ENCODE data around the gene DDX39B. TPM values are rescaled to one million over a fixed set of nuclear protein-coding genes. Genes with fewer than 3 reads are reported as not detected.
"Not testable (repeated sequence)": the region's sequence is repeated elsewhere in the genome, so short reads cannot be mapped to it uniquely, and the experiment has no call there.

Gene DDX39B
- 100 to 1,000 TPM; 644 to 667 (median 666) TPM for total RNA-seq

DNA sequence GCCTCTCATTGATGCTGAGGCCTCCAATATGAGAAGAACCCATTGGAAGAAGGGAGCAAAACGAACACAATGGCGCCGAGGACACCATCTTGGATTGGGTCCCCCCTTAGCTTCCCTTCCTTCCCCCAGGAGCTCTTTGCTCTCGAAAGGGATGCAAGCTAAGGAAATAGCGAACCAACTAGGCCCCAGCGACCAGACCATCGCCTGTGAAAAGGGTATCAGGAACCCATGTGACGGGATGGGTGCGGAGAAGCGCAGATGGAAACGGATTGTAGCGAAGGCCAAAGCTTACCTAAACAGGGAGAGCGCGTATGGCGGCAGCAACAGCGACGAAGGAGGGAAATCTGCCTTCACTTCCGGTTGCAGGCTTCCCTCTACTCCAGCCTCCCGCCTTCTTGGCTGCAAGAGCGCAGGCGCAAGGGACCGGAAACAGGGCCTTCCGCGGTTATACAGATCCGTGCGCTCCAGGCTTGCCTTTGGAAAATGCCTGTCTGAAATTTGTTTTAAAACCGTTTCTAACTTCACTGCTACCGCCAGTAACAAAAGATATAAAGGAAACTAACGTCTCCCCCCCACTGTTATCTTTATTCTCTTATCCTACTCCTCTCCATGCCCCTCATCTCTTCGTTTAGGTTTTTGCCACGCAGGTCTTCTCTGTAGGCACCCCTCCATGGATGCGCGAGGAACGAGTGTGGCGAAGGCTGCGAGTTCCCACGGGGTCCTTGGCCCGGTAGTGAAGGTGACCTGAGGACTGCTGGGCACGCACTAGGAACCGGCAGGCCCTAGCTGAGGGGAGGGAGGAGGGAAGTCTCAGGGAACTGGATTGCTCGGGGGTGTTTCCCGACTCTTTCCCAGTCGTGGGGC lies at the start of gene DDX39B:
TSS of gene DDX39B (minus strand) at position 346 of the 864 bp plus-strand sequence. CDS start 1,471 bp downstream, outside the sequence.
- H3K27me3 Mint-ChIP-seq (ENCODE audit: low read depth), result no peaks in the 10 kb centered on the region
- peak; percentile 82 to 84 for ATAC-seq
- H3K9me3 Mint-ChIP-seq, result no peaks in the 10 kb centered on the region
- DNase-seq, result peak; percentile 89
- peak within 1 kb of the TSS; percentile 96 for H3K4me3 Mint-ChIP-seq
- H3K4me1 Mint-ChIP-seq (ENCODE audit: low read depth), result peaks cover 47% of the 10 kb centered on the region
- peaks cover 36% of the 10 kb centered on the region for H3K36me3 Mint-ChIP-seq (ENCODE audit: insufficient read depth)

DNA sequence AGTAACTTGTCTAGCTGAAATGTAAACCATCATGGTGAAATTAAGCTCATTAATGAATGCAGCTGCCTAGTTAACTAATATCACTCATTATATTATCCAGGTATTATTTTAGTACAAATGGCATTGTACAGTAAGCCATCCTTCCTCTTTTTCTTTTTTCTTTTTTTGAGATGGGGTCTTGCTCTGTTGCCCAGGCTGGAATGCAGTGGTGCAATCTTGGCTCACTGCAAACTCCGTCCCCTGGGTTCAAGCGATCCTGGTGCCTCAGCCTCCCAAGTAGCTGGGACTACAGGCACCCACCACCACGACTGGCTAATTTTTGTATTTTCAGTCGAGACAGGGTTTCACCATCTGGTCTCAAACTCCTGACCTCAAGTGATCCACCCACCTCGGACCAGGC lies 48.9 kb upstream of the DDX39B start:
- ATAC-seq; H3K27me3 Mint-ChIP-seq (ENCODE audit: low read depth); H3K36me3 Mint-ChIP-seq (ENCODE audit: insufficient read depth); H3K4me3 Mint-ChIP-seq; H3K9me3 Mint-ChIP-seq; DNase-seq: not testable (repeated sequence)
- H3K4me1 Mint-ChIP-seq (ENCODE audit: low read depth), result peaks cover 62% of the 10 kb centered on the region

DNA sequence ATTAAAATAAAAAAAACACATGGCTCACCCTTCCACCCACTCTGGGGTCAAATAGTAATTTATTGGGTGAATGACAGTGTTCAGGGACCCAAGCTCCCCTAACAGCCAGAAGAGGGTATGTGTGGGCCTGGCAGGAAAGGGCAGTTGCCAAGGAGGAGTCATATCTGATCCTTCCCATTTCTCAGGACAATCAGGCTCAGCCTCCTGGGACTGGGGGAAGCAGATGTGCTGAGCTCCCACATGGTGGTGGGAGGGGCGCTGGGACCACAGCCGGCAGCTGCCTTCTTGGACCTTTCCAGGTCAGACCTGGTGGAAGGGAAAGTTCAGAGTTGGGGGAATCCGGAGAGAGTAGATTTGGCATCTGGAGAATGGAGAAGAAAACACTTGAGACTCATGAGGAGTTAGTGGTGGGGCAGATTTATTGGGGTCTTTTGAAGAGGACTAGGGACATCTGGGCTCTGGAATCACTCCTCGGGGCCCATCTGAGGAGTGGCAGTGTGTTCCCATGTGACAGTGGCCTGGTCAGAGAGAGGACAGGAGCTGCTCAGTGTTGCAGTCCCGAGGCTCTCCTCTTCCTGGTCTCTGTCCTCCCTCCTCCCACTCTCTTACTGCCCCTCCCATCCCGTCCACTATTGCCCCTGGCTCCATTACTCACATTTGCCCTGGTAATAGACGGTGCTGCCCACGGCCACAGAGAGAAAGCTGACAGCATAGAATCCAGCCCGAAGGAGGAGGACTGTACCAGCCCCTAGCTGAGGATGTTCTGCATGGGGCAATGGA lies 47.3 kb upstream of the DDX39B start:
- Mint-ChIP-seq H3K9me3 (no peaks in the 10 kb centered on the region), H3K27me3 (ENCODE audit: low read depth) (no peaks in the 10 kb centered on the region), H3K36me3 (ENCODE audit: insufficient read depth) (peaks cover 5% of the 10 kb centered on the region), H3K4me1 (ENCODE audit: low read depth) (peaks cover 72% of the 10 kb centered on the region), H3K4me3 (peak overlapping the region; percentile 31)
- no peak for DNase-seq
- no peak for ATAC-seq

GRCh38 chr6:31587791-31588777 lies 46.3 kb upstream of the DDX39B start:
- Mint-ChIP-seq H3K4me3 (peak overlapping the region; percentile 80), H3K9me3 (no peaks in the 10 kb centered on the region), H3K4me1 (ENCODE audit: low read depth) (peaks cover 73% of the 10 kb centered on the region), H3K27me3 (ENCODE audit: low read depth) (no peaks in the 10 kb centered on the region), H3K36me3 (ENCODE audit: insufficient read depth) (peaks cover 5% of the 10 kb centered on the region)
- no peak for DNase-seq
- peak; percentile 61 to 67 for ATAC-seq

DNA sequence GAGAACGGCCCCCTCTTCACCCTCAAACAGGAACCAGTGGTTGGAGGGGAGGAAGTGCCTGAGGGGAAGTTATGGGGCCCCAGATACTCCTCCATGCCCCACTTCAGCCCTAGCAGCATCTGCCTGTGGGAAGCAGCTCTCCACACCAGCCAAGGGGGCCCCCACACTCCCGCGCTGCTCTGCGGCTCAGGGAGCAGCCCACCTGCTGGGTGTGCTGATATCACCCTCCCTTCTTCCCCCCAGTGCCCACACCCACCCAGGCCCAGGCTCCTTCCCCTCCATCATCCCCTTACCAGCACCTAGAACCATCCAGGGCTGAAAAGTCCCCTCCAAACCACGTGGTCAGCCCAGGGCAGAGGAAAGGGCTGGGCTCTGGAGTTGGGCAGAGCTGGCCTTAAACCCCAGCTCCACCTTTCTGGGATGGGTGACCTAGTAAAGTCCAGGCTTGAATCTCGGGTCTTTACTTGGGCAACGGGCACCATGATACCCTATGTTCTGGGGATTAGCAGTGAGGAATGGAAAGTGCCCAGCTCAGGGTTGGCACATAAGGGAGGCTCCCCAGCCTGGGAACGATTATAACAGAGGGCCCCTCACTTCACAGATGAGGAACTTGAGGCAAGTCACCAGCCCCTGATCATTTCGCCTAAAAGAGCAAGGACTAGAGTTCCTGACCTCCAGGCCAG lies 44.9 kb upstream of the DDX39B start:
- H3K27me3 Mint-ChIP-seq (ENCODE audit: low read depth), result no peaks in the 10 kb centered on the region
- H3K4me3 Mint-ChIP-seq, result peak overlapping the region; percentile 74
- no peak for DNase-seq
- H3K9me3 Mint-ChIP-seq, result no peaks in the 10 kb centered on the region
- H3K36me3 Mint-ChIP-seq (ENCODE audit: insufficient read depth), result peaks cover 7% of the 10 kb centered on the region
- peaks cover 76% of the 10 kb centered on the region for H3K4me1 Mint-ChIP-seq (ENCODE audit: low read depth)
- peak in 1 of 2 donors; percentile 16 for ATAC-seq

DNA sequence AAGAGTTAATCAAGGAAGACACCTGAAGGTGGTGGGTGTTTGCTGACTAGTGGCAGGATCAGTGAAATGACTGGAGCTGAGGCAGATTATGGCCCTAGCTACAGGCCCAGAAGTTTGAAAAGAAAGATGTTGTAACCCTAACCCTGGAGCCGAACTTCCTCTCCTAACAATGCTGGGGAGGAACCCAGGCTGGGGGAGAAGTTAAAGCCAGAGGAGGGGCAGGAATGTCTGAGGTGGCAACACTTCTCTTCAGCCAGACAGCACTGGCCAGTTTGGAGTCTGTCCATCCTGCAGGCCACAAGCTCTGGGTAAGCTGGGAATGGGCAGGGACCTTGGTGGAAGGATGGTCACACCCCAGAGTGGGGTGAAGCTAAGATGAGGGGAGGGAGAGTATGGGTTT lies 44.2 kb upstream of the DDX39B start, which contains the start of gene LST1:
TSS of gene LST1 (plus strand) at position 270 of the 400 bp plus-strand sequence. CDS start 1,023 bp downstream, outside the sequence.
- Mint-ChIP-seq H3K27me3 (ENCODE audit: low read depth) (no peaks in the 10 kb centered on the region), H3K4me3 (peak within 1 kb of the TSS; percentile 74), H3K36me3 (ENCODE audit: insufficient read depth) (peaks cover 9% of the 10 kb centered on the region), H3K9me3 (no peaks in the 10 kb centered on the region), H3K4me1 (ENCODE audit: low read depth) (peaks cover 76% of the 10 kb centered on the region)
- DNase-seq (no peak), ATAC-seq (no peak)

- H3K4me3 Mint-ChIP-seq, result peak overlapping the region; percentile 47
- no peak for ATAC-seq
Measured at GRCh38 chr6:31585491-31585890, 43.7 kb upstream of the DDX39B start.

DNA sequence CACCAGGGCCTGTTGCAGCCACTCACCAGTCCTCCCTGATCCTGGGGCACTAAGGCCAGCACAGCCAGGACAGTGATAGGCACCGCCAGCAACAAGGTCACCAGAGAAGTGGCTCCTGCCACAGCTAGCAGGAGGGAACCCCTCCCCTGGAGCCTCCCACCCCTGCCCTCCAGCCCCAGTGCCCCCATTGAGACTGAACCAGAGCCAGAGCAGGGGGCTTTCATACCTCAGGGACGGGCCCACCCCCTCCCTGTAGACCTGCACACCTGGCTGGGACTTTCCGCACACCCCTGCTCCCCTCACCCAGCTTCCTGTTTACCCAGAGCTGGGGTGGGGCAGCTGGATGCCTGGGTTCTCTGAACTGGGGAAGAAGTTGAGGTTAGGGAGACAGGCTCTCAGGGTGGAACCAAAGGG lies 40.4 kb upstream of the DDX39B start, which contains the start of gene LTB:
TSS of gene LTB (minus strand) at position 195 of the 414 bp plus-strand sequence. CDS start at position 188, 7 bp downstream.
- Mint-ChIP-seq H3K4me3 (peak within 1 kb of the TSS; percentile 96), H3K4me1 (ENCODE audit: low read depth) (peaks cover 78% of the 10 kb centered on the region), H3K27me3 (ENCODE audit: low read depth) (no peaks in the 10 kb centered on the region), H3K36me3 (ENCODE audit: insufficient read depth) (peaks cover 24% of the 10 kb centered on the region), H3K9me3 (no peaks in the 10 kb centered on the region)
- ATAC-seq (peak; percentile 3 to 13), DNase-seq (peak; percentile 61)

More at GRCh38 chr6:31585491-31585890, 43.7 kb upstream of the DDX39B start:
- Mint-ChIP-seq H3K36me3 (ENCODE audit: insufficient read depth) (peaks cover 10% of the 10 kb centered on the region), H3K4me1 (ENCODE audit: low read depth) (peaks cover 77% of the 10 kb centered on the region), H3K9me3 (no peaks in the 10 kb centered on the region), H3K27me3 (ENCODE audit: low read depth) (no peaks in the 10 kb centered on the region)
- DNase-seq, result no peak

- Mint-ChIP-seq H3K27me3 (ENCODE audit: low read depth) (no peaks in the 10 kb centered on the region), H3K9me3 (no peaks in the 10 kb centered on the region), H3K4me3 (peak overlapping the region; percentile 96), H3K4me1 (ENCODE audit: low read depth) (peaks cover 76% of the 10 kb centered on the region), H3K36me3 (ENCODE audit: insufficient read depth) (peaks cover 30% of the 10 kb centered on the region)
- DNase-seq (no peak), ATAC-seq (peak in 1 of 2 donors; percentile 1)
Measured at GRCh38 chr6:31581434-31582229, 39.8 kb upstream of the DDX39B start.

DNA sequence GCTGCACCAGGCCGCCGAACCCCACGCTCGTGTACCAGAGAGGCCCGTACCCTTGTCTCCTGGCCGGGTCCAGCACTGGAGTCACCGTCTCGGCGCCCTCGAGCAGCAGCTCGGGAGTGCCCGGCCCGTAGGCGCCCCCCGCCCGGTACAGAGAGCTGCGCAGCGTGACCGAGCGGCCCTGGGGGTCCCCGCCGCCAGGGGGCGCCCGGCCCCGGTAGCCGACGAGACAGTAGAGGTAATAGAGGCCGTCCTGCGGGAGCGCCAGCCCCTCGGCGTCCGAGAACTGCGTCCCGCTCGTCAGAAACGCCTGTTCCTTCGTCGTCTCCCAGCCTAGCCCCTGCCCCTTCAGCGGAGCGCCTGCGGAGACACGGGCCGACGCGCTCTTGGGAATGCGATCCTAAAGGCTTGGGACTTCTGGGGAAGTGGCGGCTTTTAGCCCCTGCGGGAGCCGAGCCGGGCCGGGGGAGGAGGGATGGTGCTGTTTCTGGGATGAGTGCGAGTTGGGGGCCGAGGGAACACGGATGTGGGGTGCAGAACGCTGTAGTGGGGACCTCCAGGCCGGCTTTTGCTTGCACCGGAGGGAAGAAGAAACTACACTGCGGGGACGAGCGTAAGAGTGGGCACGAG lies 39.1 kb upstream of the DDX39B start:
- peaks cover 37% of the 10 kb centered on the region for H3K36me3 Mint-ChIP-seq (ENCODE audit: insufficient read depth)
- H3K4me1 Mint-ChIP-seq (ENCODE audit: low read depth), result peaks cover 69% of the 10 kb centered on the region
- DNase-seq (peak; percentile 90), ATAC-seq (peak; percentile 77 to 81)
- peak overlapping the region; percentile 96 for H3K4me3 Mint-ChIP-seq
- H3K27me3 Mint-ChIP-seq (ENCODE audit: low read depth), result no peaks in the 10 kb centered on the region
- H3K9me3 Mint-ChIP-seq, result no peaks in the 10 kb centered on the region

DNA sequence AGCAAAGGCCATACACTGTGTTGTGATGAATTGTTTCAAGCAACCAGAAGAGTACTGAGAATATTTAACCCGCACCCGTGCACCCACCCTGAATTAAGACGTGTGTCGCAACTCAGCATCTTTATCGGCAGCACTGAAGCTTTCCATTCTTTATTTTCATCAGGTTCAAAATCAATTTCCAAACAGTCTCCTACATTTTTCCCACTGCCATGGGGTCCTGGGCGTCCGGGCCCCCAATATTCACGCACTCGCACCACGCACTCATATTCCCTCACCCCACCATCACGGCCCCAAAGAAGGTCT lies 38.6 kb upstream of the DDX39B start:
- Mint-ChIP-seq H3K9me3 (no peaks in the 10 kb centered on the region), H3K4me3 (peak overlapping the region; percentile 96), H3K36me3 (ENCODE audit: insufficient read depth) (peaks cover 42% of the 10 kb centered on the region), H3K4me1 (ENCODE audit: low read depth) (peaks cover 66% of the 10 kb centered on the region), H3K27me3 (ENCODE audit: low read depth) (no peaks in the 10 kb centered on the region)
- ATAC-seq (no peak), DNase-seq (no peak)

Data from activated T-cell treated with anti-CD3 and anti-CD28 coated beads, Interleukin-2, amount 50 U/mL, for 4 hours (primary cell).